Breast epithelium (tissue), 4 donors: ENCODE results near the gene LSM10. TPM values are rescaled to one million over a fixed set of nuclear protein-coding genes. Genes with fewer than 3 reads are reported as not detected.
A peak's percentile ranks its signal among the peaks of the same experiment; 100 is the strongest.

Experiments used
- DNase-seq, 2 donors: peaks; one replicate each; pipeline ENCODE4 v3.0.0-alpha.2; 2019; ENCODE audit warnings: low spot score in 2 of 2
- H3K27ac ChIP-seq, 2 donors: fragments of 200-600 bp; sonication (generic) in 1 of 2; one replicate each; pipeline ENCODE4 v1.5.1; 2016 to 2019; ENCODE audit warnings: mild to moderate bottlenecking in 1 of 2
- H3K27me3 ChIP-seq, 2 donors: fragments of 200-600 bp; sonication (generic) in 1 of 2; one replicate each; pipeline versions ENCODE4 v1.5.1 to v1.6.0; 2017 to 2019; ENCODE audit warnings: control low read depth in 1 of 2, mild to moderate bottlenecking in 1 of 2
- H3K36me3 ChIP-seq: fragments of 200-600 bp; one replicate; pipeline ENCODE4 v1.5.1; 2019
- H3K4me1 ChIP-seq, 2 donors: fragments of 200-600 bp; sonication (generic); one replicate each; pipeline ENCODE4 v1.5.1; 2016 to 2019; ENCODE audit warnings: control low read depth in 1 of 2
- H3K4me3 ChIP-seq, 3 donors: fragments of 200-600 bp; sonication (generic); 1 replicate in 2 of 3; 2 replicates in 1 of 3; pipeline ENCODE4 v1.5.1; 2016 to 2019; ENCODE audit warnings: mild to moderate bottlenecking in 3 of 3, moderate library complexity in 2 of 3
- H3K9me3 ChIP-seq, 2 donors: fragments of 200-600 bp; sonication (generic) in 1 of 2; one replicate each; pipeline ENCODE4 v1.5.1; 2016 to 2019; ENCODE audit warnings: control low read depth in 1 of 2
- POLR2A ChIP-seq: fragments of 450-650 bp; IDR thresholded peaks from one replicate; pipeline ENCODE4 v1.6.1; 2016; ENCODE audit warnings: antibody characterized with exemption, mild to moderate bottlenecking, moderate library complexity
- POLR2AphosphoS5 ChIP-seq, 3 donors: sonication (generic); formaldehyde crosslinking; IDR thresholded peaks; one replicate each; pipeline ENCODE4 v1.6.1; 2017; ENCODE audit warnings: antibody characterized with exemption in 3 of 3
- intact Hi-C: fragments of 100-400 bp; cut with DNase I; formaldehyde crosslinking; loops from one replicate; pipeline ENCODE4 v1.15.1; 2023; ENCODE audit warnings: low total_unique reads
- total RNA-seq, 3 donors: library from RNA; depleted of rRNA; stranded (reverse); fragments of >200 nt; gene quantifications; one replicate each; pipeline ENCODE4 v1.1.0, GENCODE V29; 2016
- TF ChIP-seq, protein P1 (sequence below), 3 donors: fragments of 450-650 bp; IDR thresholded peaks; one replicate each; pipeline ENCODE4 v1.5.1; 2016 to 2017; ENCODE audit warnings: antibody characterized with exemption in 3 of 3, mild to moderate bottlenecking in 3 of 3, moderate library complexity in 3 of 3

Gene LSM10
- total RNA-seq, result 10 to 100 TPM; 31.8 to 49.5 (median 39.7) TPM

DNA sequence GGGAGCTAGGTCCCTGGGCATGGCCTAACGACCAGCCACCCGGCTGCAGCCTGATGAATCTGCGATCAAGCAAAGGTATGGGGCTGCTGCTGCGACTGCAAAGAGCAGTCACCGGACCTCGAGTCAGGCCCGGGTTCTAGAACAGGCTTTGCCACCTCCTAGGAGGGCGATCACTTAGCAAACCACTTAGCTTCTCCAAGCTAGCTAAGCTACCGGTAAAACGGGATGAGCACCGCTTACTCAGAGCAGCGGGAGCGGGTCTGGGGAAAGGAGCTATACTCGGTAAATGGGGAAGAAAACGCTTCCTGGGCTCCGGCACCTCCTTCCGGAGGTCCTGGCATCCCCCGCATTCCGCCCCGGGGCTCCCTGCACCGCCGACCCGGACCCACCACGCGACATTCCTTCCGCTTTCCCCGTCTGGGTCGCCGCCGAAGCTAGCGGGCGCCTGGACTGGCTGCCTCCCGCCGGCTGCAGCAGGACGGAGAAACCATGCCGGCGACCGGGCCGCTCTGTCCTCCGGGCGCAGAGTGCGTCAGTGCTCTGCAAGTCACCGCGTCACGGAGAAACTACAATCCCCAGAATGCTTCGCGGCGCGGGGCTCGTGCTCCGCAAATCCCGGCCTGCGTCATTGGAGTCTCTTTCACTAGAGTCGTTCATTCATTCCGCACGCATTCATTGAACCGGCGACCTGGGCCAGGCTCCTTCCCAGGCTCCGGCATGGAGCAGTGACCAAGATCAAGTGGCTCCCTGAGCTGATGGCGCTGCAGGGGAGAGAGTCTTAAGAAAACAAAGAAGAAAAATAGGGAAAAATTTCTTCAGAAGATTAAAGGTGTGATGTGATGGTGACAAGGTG, at the start of gene LSM10:
Gene LSM10, minus strand, starts transcription at position 531 of the 853 bp plus-strand sequence. CDS start 3,779 bp downstream, outside the sequence.
- Histone ChIP-seq H3K27me3 (no peaks in the 10 kb centered on the region), H3K36me3 (no peaks in the 10 kb centered on the region), H3K9me3 (no peaks in the 10 kb centered on the region), H3K27ac (peak within 1 kb of the TSS; percentile 92), H3K4me1 (no peaks in the 10 kb centered on the region), H3K4me3 (peak within 1 kb of the TSS; percentile 57 to 84 (median 82))
- peak; percentile 84 for TF ChIP-seq POLR2A
- peak; percentile 73 to 97 (median 94) for TF ChIP-seq POLR2AphosphoS5 (IDR thresholded peaks at IDR 0.05)
- TF ChIP-seq, protein P1, sequence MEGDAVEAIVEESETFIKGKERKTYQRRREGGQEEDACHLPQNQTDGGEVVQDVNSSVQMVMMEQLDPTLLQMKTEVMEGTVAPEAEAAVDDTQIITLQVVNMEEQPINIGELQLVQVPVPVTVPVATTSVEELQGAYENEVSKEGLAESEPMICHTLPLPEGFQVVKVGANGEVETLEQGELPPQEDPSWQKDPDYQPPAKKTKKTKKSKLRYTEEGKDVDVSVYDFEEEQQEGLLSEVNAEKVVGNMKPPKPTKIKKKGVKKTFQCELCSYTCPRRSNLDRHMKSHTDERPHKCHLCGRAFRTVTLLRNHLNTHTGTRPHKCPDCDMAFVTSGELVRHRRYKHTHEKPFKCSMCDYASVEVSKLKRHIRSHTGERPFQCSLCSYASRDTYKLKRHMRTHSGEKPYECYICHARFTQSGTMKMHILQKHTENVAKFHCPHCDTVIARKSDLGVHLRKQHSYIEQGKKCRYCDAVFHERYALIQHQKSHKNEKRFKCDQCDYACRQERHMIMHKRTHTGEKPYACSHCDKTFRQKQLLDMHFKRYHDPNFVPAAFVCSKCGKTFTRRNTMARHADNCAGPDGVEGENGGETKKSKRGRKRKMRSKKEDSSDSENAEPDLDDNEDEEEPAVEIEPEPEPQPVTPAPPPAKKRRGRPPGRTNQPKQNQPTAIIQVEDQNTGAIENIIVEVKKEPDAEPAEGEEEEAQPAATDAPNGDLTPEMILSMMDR (IDR thresholded peaks at IDR 0.05), result no peak
- DNase-seq, result peak; percentile 89 to 92
- intact Hi-C loops, result no loop called here

DNA sequence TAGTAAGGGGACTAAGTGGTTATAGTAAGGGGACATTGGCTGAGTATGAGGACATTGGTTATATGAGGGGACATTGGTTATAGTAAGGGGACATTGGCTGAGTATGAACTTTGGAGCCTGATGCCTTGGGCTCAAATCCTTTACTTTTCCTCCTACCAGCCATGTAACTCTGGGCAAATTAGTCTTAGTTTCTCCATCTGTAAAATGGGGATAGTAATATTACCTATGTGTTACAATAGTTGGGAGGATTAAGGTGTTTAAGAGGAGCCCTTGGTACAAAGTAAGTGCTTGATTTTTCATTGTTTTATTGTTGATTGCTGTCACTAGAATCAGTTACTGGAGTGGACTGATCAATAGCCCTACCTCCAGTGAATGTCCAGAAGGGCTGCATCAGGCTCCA, 49.7 kb upstream of the LSM10 start:
- DNase-seq, result no peak
- intact Hi-C loops, result no loop called here
- no peaks in the 10 kb centered on the region for H3K9me3 ChIP-seq
- H3K27ac ChIP-seq, result no peak overlapping the region
- TF ChIP-seq, protein P1 (IDR thresholded peaks at IDR 0.05), result no peak
- TF ChIP-seq POLR2AphosphoS5 (IDR thresholded peaks at IDR 0.05) (no peak), POLR2A (no peak)
- no peak overlapping the region for H3K4me3 ChIP-seq
- no peaks in the 10 kb centered on the region for H3K4me1 ChIP-seq
- no peaks in the 10 kb centered on the region for H3K27me3 ChIP-seq
- no peaks in the 10 kb centered on the region for H3K36me3 ChIP-seq

DNA sequence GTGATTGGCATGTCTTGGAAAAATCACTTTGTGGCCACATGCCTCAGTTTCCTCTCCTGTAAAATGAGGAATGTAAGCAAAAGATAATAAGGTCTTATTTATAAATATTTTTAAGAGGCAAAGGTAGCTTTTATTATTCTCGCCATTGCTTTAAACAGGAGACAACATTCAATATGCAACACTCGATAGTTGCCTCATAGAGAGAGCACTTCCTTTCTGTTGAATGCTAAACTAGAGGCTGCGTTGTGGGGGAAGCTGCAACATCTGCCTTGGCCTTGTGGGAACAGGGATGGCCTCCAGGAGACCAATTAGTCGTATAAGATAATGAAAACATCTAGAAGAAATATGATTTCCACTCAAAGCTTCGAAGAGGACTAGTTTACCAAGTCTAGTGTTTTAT, 49.0 kb upstream of the LSM10 start:
- Histone ChIP-seq H3K4me3 (no peak overlapping the region), H3K36me3 (no peaks in the 10 kb centered on the region), H3K27me3 (no peaks in the 10 kb centered on the region), H3K9me3 (no peaks in the 10 kb centered on the region), H3K27ac (no peak overlapping the region), H3K4me1 (no peaks in the 10 kb centered on the region)
- intact Hi-C loops, result no loop called here
- no peak for DNase-seq
- TF ChIP-seq POLR2A, result no peak
- TF ChIP-seq POLR2AphosphoS5 (IDR thresholded peaks at IDR 0.05), result no peak
- TF ChIP-seq, protein P1 (IDR thresholded peaks at IDR 0.05), result no peak

DNA sequence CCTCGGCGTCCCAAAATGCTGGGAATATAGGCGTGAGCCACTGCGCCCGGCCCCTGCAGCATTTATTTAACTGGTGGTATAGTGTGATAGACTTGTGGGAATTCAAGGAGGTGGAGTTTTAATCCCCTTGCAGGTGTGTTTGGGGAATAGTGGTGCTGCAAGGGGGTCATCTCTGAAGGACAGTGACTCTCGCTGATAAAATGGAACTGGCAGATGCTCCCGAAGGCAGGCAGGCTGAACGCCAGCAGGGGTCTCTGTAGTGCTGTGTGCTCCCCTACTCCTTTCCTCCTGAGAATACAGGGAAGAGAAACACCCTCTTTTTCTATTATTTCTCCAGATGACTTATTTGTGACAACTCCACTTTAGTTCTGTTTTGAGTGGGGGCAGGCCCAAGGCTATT, 48.6 kb upstream of the LSM10 start:
- no peak overlapping the region for H3K4me3 ChIP-seq
- H3K9me3 ChIP-seq, result no peaks in the 10 kb centered on the region
- no peak overlapping the region for H3K27ac ChIP-seq
- no peak for TF ChIP-seq POLR2AphosphoS5 (IDR thresholded peaks at IDR 0.05)
- TF ChIP-seq, protein P1 (IDR thresholded peaks at IDR 0.05), result no peak
- TF ChIP-seq POLR2A, result no peak
- no peaks in the 10 kb centered on the region for H3K4me1 ChIP-seq
- no peaks in the 10 kb centered on the region for H3K27me3 ChIP-seq
- intact Hi-C loops, result no loop called here
- H3K36me3 ChIP-seq, result no peaks in the 10 kb centered on the region
- no peak for DNase-seq

DNA sequence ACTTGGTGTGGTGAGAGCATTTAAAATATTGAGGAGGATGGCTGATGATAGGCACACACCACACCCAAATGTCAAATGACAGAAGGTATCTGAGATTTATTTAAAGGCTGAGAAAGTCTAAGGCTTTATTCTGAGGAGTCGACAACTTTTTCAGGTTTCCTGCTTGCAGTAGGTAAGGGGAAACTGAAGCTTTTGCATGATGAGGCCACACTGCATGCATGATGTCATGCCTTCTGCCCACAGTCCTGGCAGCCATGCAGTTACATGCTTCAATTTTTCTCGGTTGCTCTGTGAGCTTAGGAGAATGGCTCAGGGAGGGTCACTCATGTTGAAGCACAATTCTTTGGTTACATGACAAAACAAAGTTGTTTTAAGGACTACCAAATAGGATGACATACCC, 45.6 kb upstream of the LSM10 start:
- H3K4me1 ChIP-seq, result no peaks in the 10 kb centered on the region
- intact Hi-C loops, result no loop called here
- no peak overlapping the region for H3K4me3 ChIP-seq
- no peaks in the 10 kb centered on the region for H3K36me3 ChIP-seq
- H3K27me3 ChIP-seq, result no peaks in the 10 kb centered on the region
- TF ChIP-seq POLR2AphosphoS5 (IDR thresholded peaks at IDR 0.05), result no peak
- TF ChIP-seq, protein P1 (IDR thresholded peaks at IDR 0.05), result no peak
- no peak for TF ChIP-seq POLR2A
- DNase-seq, result no peak
- H3K27ac ChIP-seq, result no peak overlapping the region
- H3K9me3 ChIP-seq, result no peaks in the 10 kb centered on the region
